Osteoblast (primary cell): Measurements from ENCODE around the gene ZNF101. TPM values are rescaled to one million over a fixed set of nuclear protein-coding genes. Genes with fewer than 3 reads are reported as not detected.

Experiments used
- DNase-seq: peaks from one replicate; pipeline ENCODE4 v3.0.0; 2011; ENCODE audit warnings: low spot score, mixed read lengths; ENCODE audit not compliant: insufficient read length; ENCODE audit errors: missing footprints
- H2AFZ ChIP-seq: 2 replicates; pipeline ENCODE4 v1.6.0; 2011; ENCODE audit warnings: mild to moderate bottlenecking, low read length
- H3K27ac ChIP-seq: 2 replicates; pipeline ENCODE4 v1.5.1; 2011; ENCODE audit warnings: mild to moderate bottlenecking, low read depth, low read length, moderate library complexity
- H3K27me3 ChIP-seq: 2 replicates; pipeline ENCODE4 v1.6.0; 2012; ENCODE audit warnings: mild to moderate bottlenecking, control low read depth, inconsistent platforms, low read length, moderate library complexity; ENCODE audit not compliant: insufficient read depth
- H3K36me3 ChIP-seq: 2 replicates; pipeline ENCODE4 v1.5.1; 2011; ENCODE audit warnings: mild to moderate bottlenecking, low read length, control low read depth, moderate library complexity; ENCODE audit not compliant: insufficient read depth
- H3K4me1 ChIP-seq: 2 replicates; pipeline ENCODE4 v1.5.1; 2011; ENCODE audit warnings: mild to moderate bottlenecking, low read length, control low read depth, moderate library complexity; ENCODE audit not compliant: insufficient read depth
- H3K4me2 ChIP-seq: 2 replicates; pipeline ENCODE4 v1.6.0; 2011; ENCODE audit warnings: mild to moderate bottlenecking, low read length; ENCODE audit not compliant: insufficient read depth
- H3K4me3 ChIP-seq: fragments of 200-600 bp; sonication (generic); 3 replicates; pipeline ENCODE4 v1.5.1; 2012; ENCODE audit warnings: mild to moderate bottlenecking, low read length, inconsistent platforms; ENCODE audit not compliant: insufficient read depth
- H3K79me2 ChIP-seq: 2 replicates; pipeline ENCODE4 v1.6.0; 2012; ENCODE audit warnings: mild to moderate bottlenecking, low read length, control low read depth, inconsistent platforms; ENCODE audit not compliant: insufficient read depth
- H3K9me3 ChIP-seq: 2 replicates; pipeline ENCODE4 v1.5.1; 2011; ENCODE audit warnings: low read depth, low read length, control low read depth
- H4K20me1 ChIP-seq: 2 replicates; pipeline ENCODE4 v1.6.0; 2012; ENCODE audit warnings: mild to moderate bottlenecking, low read length, control low read depth; ENCODE audit not compliant: insufficient read depth
- CTCF ChIP-seq: IDR thresholded peaks from 2 replicates; pipeline ENCODE4 v1.5.1; 2011; ENCODE audit warnings: mild to moderate bottlenecking, low read depth, low read length, moderate library complexity; ENCODE audit errors: extremely low read depth
- total RNA-seq: library from RNA; depleted of rRNA; stranded (reverse); fragments of >200 nt; gene quantifications from 2 replicates; pipeline ENCODE4 v1.2.3, GENCODE V29; 2012

The ZNF101 gene
- total RNA-seq, 1 donor = 7.2 TPM

GRCh38 chr19:19647037-19647835 lies 21.4 kb upstream of the ZNF101 start:
- Histone ChIP-seq H3K9me3 (no peaks in the 10 kb centered on the region), H3K27ac (no peak overlapping the region), H3K4me3 (no peak overlapping the region), H3K79me2 (peaks cover 8% of the 10 kb centered on the region), H3K4me1 (peaks cover 8% of the 10 kb centered on the region), H4K20me1 (peaks cover 4% of the 10 kb centered on the region), H3K27me3 (no peaks in the 10 kb centered on the region), H3K36me3 (peaks cover 52% of the 10 kb centered on the region), H3K4me2 (no peak overlapping the region), H2AFZ (no peak overlapping the region)
- TF ChIP-seq CTCF = no peak
- peak; percentile 77 for DNase-seq

GRCh38 chr19:19649155-19649554 lies 19.5 kb upstream of the ZNF101 start:
- no peaks in the 10 kb centered on the region for H3K79me2 ChIP-seq
- no peaks in the 10 kb centered on the region for H3K27me3 ChIP-seq
- no peak overlapping the region for H3K4me2 ChIP-seq
- no peak overlapping the region for H3K4me3 ChIP-seq
- no peak overlapping the region for H2AFZ ChIP-seq
- H4K20me1 ChIP-seq = peaks cover 4% of the 10 kb centered on the region
- DNase-seq = peak; percentile 78
- TF ChIP-seq CTCF = no peak
- no peaks in the 10 kb centered on the region for H3K9me3 ChIP-seq
- H3K36me3 ChIP-seq = peaks cover 66% of the 10 kb centered on the region
- no peaks in the 10 kb centered on the region for H3K4me1 ChIP-seq
- no peak overlapping the region for H3K27ac ChIP-seq

- no peak for TF ChIP-seq CTCF
- H2AFZ ChIP-seq = no peak overlapping the region
- H3K9me3 ChIP-seq = no peaks in the 10 kb centered on the region
- peak; percentile 65 for DNase-seq
- H4K20me1 ChIP-seq = peaks cover 4% of the 10 kb centered on the region
- no peaks in the 10 kb centered on the region for H3K27me3 ChIP-seq
- H3K4me3 ChIP-seq = no peak overlapping the region
- H3K27ac ChIP-seq = no peak overlapping the region
- H3K4me2 ChIP-seq = no peak overlapping the region
- H3K4me1 ChIP-seq = no peaks in the 10 kb centered on the region
- H3K36me3 ChIP-seq = peaks cover 71% of the 10 kb centered on the region
- H3K79me2 ChIP-seq = no peaks in the 10 kb centered on the region
These were observed 19.1 kb upstream of the ZNF101 start for GRCh38 chr19:19649580-19649995.

- Histone ChIP-seq H3K27ac (no peak overlapping the region), H3K79me2 (no peaks in the 10 kb centered on the region), H3K4me2 (no peak overlapping the region), H2AFZ (no peak overlapping the region), H3K36me3 (peaks cover 71% of the 10 kb centered on the region), H3K27me3 (no peaks in the 10 kb centered on the region), H3K9me3 (no peaks in the 10 kb centered on the region), H3K4me3 (no peak overlapping the region), H3K4me1 (no peaks in the 10 kb centered on the region), H4K20me1 (peaks cover 4% of the 10 kb centered on the region)
- TF ChIP-seq CTCF = no peak
- no peak for DNase-seq
These were observed 18.3 kb upstream of the ZNF101 start for GRCh38 chr19:19650331-19650730.
